HEK293 (cell line): ENCODE measurements around the gene DMD.

Source experiments
- CTCF ChIA-PET: fragments of 350-600 bp; formaldehyde crosslinking; extraction: SDS; loops from one replicate; lab custom pipeline; 2021; ENCODE audit warnings: antibody characterized with exemption; lab: Yijun Ruan, JAX
- POLR2A ChIA-PET: fragments of 300-600 bp; formaldehyde crosslinking; extraction: SDS; loops from one replicate; lab custom pipeline; 2020; ENCODE audit warnings: antibody characterized with exemption, inconsistent platforms; lab: Yijun Ruan, JAX
- H3K27ac ChIP-seq: fragments of 200-500 bp; sonication (Bioruptor generic); 2 replicates; pipeline ENCODE4 v1.5.1; 2014; ENCODE audit warnings: low read depth, low read length, control low read depth, inconsistent platforms; ENCODE audit errors: extremely low read depth
- H3K36me3 ChIP-seq, 2 experiments: fragments of 200-500 bp in 1 of 2; sonication (Bioruptor generic) in 1 of 2; 1 replicate in 1 of 2; 2 replicates in 1 of 2; pipeline ENCODE4 v1.5.1; 2014 to 2017; ENCODE audit warnings: inconsistent platforms in 2 of 2, low read length in 2 of 2; ENCODE audit not compliant: control insufficient read depth in 2 of 2, insufficient read depth in 1 of 2
- H3K4me1 ChIP-seq: fragments of 200-500 bp; sonication (Bioruptor generic); 2 replicates; pipeline ENCODE4 v1.5.1; 2014; ENCODE audit warnings: mild to moderate bottlenecking, low read length, inconsistent platforms; ENCODE audit not compliant: control insufficient read depth, insufficient read depth
- H3K4me3 ChIP-seq: 2 replicates; pipeline ENCODE4 v1.5.1; 2011; ENCODE audit warnings: low read depth, mild to moderate bottlenecking, control low read depth, low read length, moderate library complexity
- H3K9me3 ChIP-seq: fragments of 200-500 bp; sonication (Bioruptor generic); 2 replicates; pipeline ENCODE4 v1.5.1; 2014; ENCODE audit warnings: low read depth, low read length, inconsistent platforms; ENCODE audit not compliant: control insufficient read depth, insufficient read depth
- BCL6B ChIP-seq: fragments of 450-650 bp; formaldehyde crosslinking; IDR thresholded peaks from 2 replicates; pipeline ENCODE4 v1.5.1; 2017; ENCODE audit warnings: missing biosample characterization, missing genetic modification characterization
- GFI1B ChIP-seq: fragments of 450-650 bp; formaldehyde crosslinking; IDR thresholded peaks from 2 replicates; pipeline ENCODE4 v1.5.1; 2016; ENCODE audit warnings: missing biosample characterization, missing genetic modification characterization
- GLIS2 ChIP-seq: fragments of 450-650 bp; formaldehyde crosslinking; IDR thresholded peaks from 2 replicates; pipeline ENCODE4 v1.5.1; 2016; ENCODE audit warnings: missing biosample characterization, missing genetic modification characterization
- REPIN1 ChIP-seq: fragments of 450-650 bp; formaldehyde crosslinking; IDR thresholded peaks from 2 replicates; pipeline ENCODE4 v1.5.1; 2017; ENCODE audit warnings: missing biosample characterization, missing genetic modification characterization, low read depth
- REST ChIP-seq: fragments of 450-650 bp; formaldehyde crosslinking; IDR thresholded peaks from 2 replicates; pipeline ENCODE4 v1.5.1; 2016; ENCODE audit warnings: missing biosample characterization, missing genetic modification characterization
- SP2 ChIP-seq: fragments of 450-650 bp; formaldehyde crosslinking; IDR thresholded peaks from 2 replicates; pipeline ENCODE4 v1.5.1; 2016; ENCODE audit warnings: missing biosample characterization, missing genetic modification characterization
- TCF7L2 ChIP-seq: IDR thresholded peaks from 2 replicates; pipeline ENCODE4 v1.6.1; 2011; ENCODE audit warnings: low read depth, mild to moderate bottlenecking, inconsistent platforms, low read length, moderate library complexity, borderline replicate concordance
- TRIM28 ChIP-seq: IDR thresholded peaks from 2 replicates; pipeline ENCODE4 v1.6.1; 2011; ENCODE audit warnings: low read length, control low read depth, borderline replicate concordance
- ZBTB17 ChIP-seq: fragments of 450-650 bp; formaldehyde crosslinking; IDR thresholded peaks from 2 replicates; pipeline ENCODE4 v1.5.1; 2016; ENCODE audit warnings: missing biosample characterization, missing genetic modification characterization
- ZFP41 ChIP-seq: fragments of 450-650 bp; formaldehyde crosslinking; IDR thresholded peaks from 2 replicates; pipeline ENCODE4 v1.5.1; 2016; ENCODE audit warnings: missing biosample characterization, missing genetic modification characterization, borderline replicate concordance
- ZNF121 ChIP-seq: fragments of 450-650 bp; formaldehyde crosslinking; IDR thresholded peaks from 2 replicates; pipeline ENCODE4 v1.5.1; 2016; ENCODE audit warnings: missing biosample characterization, missing genetic modification characterization
- ZNF148 ChIP-seq: fragments of 450-650 bp; formaldehyde crosslinking; IDR thresholded peaks from 2 replicates; pipeline ENCODE4 v1.5.0; 2017; ENCODE audit warnings: missing biosample characterization, missing genetic modification characterization, borderline replicate concordance
- ZNF19 ChIP-seq: fragments of 450-650 bp; formaldehyde crosslinking; IDR thresholded peaks from 2 replicates; pipeline ENCODE4; 2016; ENCODE audit warnings: missing biosample characterization, missing genetic modification characterization, low read depth
- ZNF37A ChIP-seq: fragments of 450-650 bp; IDR thresholded peaks from 2 replicates; pipeline ENCODE4 v1.5.1; 2018; ENCODE audit warnings: missing biosample characterization, missing genetic modification characterization
- ZNF394 ChIP-seq: fragments of 450-650 bp; formaldehyde crosslinking; IDR thresholded peaks from 2 replicates; pipeline ENCODE4 v1.5.1; 2016; ENCODE audit warnings: missing biosample characterization, missing genetic modification characterization, mild to moderate bottlenecking, moderate library complexity, borderline replicate concordance
- ZNF423 ChIP-seq: fragments of 450-650 bp; formaldehyde crosslinking; IDR thresholded peaks from 2 replicates; pipeline ENCODE4 v1.5.1; 2016; ENCODE audit warnings: missing biosample characterization, missing genetic modification characterization
- ZNF433 ChIP-seq: fragments of 450-650 bp; formaldehyde crosslinking; IDR thresholded peaks from 2 replicates; pipeline ENCODE4 v1.5.1; 2016; ENCODE audit warnings: missing biosample characterization, missing genetic modification characterization, low read depth
- ZNF555 ChIP-seq: fragments of 450-650 bp; formaldehyde crosslinking; conservative IDR thresholded peaks from 2 replicates; pipeline ENCODE4 v1.5.1; 2017; ENCODE audit warnings: missing biosample characterization, mild to moderate bottlenecking, missing genetic modification characterization, inconsistent platforms
- ZNF624 ChIP-seq: fragments of 450-650 bp; formaldehyde crosslinking; IDR thresholded peaks from 2 replicates; pipeline ENCODE4 v1.5.1; 2017; ENCODE audit warnings: missing biosample characterization, missing genetic modification characterization
- ZNF658 ChIP-seq: fragments of 450-650 bp; formaldehyde crosslinking; IDR thresholded peaks from 2 replicates; pipeline ENCODE4; 2016; ENCODE audit warnings: missing biosample characterization, missing genetic modification characterization
- ZNF701 ChIP-seq: fragments of 450-650 bp; formaldehyde crosslinking; IDR thresholded peaks from 2 replicates; pipeline ENCODE4 v1.5.1; 2016; ENCODE audit warnings: missing biosample characterization, missing genetic modification characterization
- ZNF776 ChIP-seq: fragments of 450-650 bp; formaldehyde crosslinking; IDR thresholded peaks from 2 replicates; pipeline ENCODE4 v1.5.0; 2017; ENCODE audit warnings: missing biosample characterization, missing genetic modification characterization, borderline replicate concordance

DMD gene

GRCh38 chrX:31527455-31528126, 1683.8 kb downstream of the DMD start:
- Histone ChIP-seq H3K36me3 (no peaks in the 10 kb centered on the region), H3K9me3 (no peaks in the 10 kb centered on the region)
- CTCF ChIA-PET: no interaction called here

DNA sequence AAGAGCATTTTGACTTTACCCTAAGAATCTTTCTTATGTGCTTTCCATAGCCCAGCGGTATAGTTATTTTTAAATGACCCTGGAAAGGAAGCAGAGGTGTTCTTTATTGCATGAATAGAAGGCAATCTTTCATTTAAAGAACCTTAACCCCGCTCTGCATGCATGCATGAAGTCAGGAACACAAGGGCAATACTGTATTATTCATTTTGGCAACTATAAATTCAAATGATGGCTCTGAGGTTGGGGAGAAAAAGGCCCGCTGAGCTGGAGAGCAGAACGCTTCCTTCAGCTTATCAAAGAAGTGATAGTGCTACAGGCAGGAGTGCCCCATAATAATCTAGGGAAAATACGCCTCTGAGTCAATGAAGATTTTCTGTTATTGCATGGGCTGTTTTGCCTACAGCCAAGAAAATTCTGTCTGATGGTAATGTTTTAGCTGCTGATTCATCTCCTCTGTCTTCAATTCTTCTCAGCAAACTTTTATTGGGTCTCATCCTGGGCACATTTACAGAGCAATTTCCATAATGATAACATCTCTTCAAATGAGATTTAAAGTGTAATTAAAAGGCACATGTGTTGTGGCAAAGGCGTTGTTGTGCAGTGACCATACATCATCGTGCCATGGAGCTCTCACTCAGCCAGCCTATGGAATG, 1687.3 kb downstream of the DMD start:
- CTCF ChIA-PET: interaction anchor here (0.5 to 0.6 kb wide), 3 partner anchors 40 to 165 kb away, joined by 3 read pairs; no protein-coding TSS in a partner anchor

More at GRCh38 chrX:31527455-31528126, 1683.8 kb downstream of the DMD start:
- no peak for TF ChIP-seq GLIS2 (tag by site-specific recombination)
- TF ChIP-seq ZNF121: no peak
- TF ChIP-seq ZNF658: no peak
- TF ChIP-seq ZNF148 (tag by site-specific recombination): no peak
- TF ChIP-seq GFI1B (tag by site-specific recombination): no peak
- no peak for TF ChIP-seq ZNF19
- TF ChIP-seq ZNF394 (tag by site-specific recombination): no peak
- TF ChIP-seq ZNF423 (tag by site-specific recombination): no peak
- TF ChIP-seq ZNF433 (tag by site-specific recombination): no peak
- TF ChIP-seq REST (tag by site-specific recombination): no peak
- TF ChIP-seq ZNF555 (tag by site-specific recombination): no peak
- TF ChIP-seq, all 188 proteins: peak for 0
- POLR2A ChIA-PET: no interaction called here
- Histone ChIP-seq H3K27ac (no peak overlapping the region), H3K4me3 (no peak overlapping the region), H3K4me1 (peaks cover 5% of the 10 kb centered on the region; the same call in 1 of the 2 replicates)

DNA sequence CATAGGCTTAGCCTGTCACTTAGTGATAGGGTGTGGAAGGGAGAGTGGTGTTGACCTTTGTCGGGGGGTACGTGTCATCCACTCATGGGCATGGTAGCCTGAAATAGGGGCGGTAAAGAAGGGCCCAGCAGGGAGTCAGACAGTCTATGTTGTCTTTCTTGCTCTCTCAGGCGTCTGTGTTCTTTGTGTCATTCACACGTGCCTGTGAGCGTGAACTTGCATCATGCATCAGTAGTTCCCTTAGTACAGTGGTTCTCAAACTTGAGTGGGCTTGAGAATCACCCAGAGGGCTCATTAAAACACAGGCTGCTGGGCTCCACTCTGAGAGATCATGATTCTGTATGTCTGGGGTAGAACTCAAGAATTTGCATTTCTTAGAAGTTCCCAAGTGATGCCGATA, 1688.6 kb downstream of the DMD start:
- POLR2A ChIA-PET: no interaction called here
- H3K9me3 ChIP-seq: no peaks in the 10 kb centered on the region
- no peak overlapping the region for H3K27ac ChIP-seq
- H3K4me3 ChIP-seq: no peak overlapping the region
- TF ChIP-seq ZNF776 (tag by site-specific recombination) (no peak), ZNF37A (tag by site-specific recombination) (no peak), BCL6B (tag by site-specific recombination) (no peak), ZNF624 (tag by site-specific recombination) (no peak), ZFP41 (tag by site-specific recombination) (no peak), TCF7L2 (peak; percentile 62; the same call in 1 of the 2 replicates)
- CTCF ChIA-PET: interaction anchor here (1.0 kb wide), 1 partner anchor 138 kb away, joined by 4 read pairs; no protein-coding TSS in a partner anchor
- no peaks in the 10 kb centered on the region for H3K36me3 ChIP-seq
- peaks cover 10% of the 10 kb centered on the region; the same call in 1 of the 2 replicates for H3K4me1 ChIP-seq

More for the DNA sequence above, 1687.3 kb downstream of the DMD start:
- Histone ChIP-seq H3K9me3 (no peaks in the 10 kb centered on the region), H3K27ac (peak overlapping the region; percentile 6; the same call in 1 of the 2 replicates), H3K36me3 (no peaks in the 10 kb centered on the region), H3K4me1 (peaks cover 10% of the 10 kb centered on the region; the same call in 1 of the 2 replicates), H3K4me3 (no peak overlapping the region)
- TF ChIP-seq TCF7L2 (peak; percentile 80; the same call in 1 of the 2 replicates), TRIM28 (peak; percentile 81; the same call in 1 of the 2 replicates), SP2 (no peak), ZBTB17 (no peak), ZNF701 (tag by site-specific recombination) (no peak), REPIN1 (tag by site-specific recombination) (no peak)
- POLR2A ChIA-PET: no interaction called here
